Common myeloid progenitor, CD34-positive (primary cell): ENCODE measurements around the gene NECTIN2.

Experiments used
- CTCF ChIA-PET: fragments of 350-600 bp; sonication (Branson Sonifier 250); formaldehyde crosslinking; loops from one replicate; lab custom pipeline; 2021; ENCODE audit warnings: antibody characterized with exemption; lab: Charles Lee
- POLR2A ChIA-PET: fragments of 350-600 bp; sonication (Branson Sonifier 250); formaldehyde crosslinking; loops from one replicate; lab custom pipeline; 2021; ENCODE audit warnings: antibody characterized with exemption; lab: Charles Lee
- DNase-seq, 3 donors: peaks; one replicate each; pipeline versions ENCODE4 v3.0.0 to v3.0.0-alpha.2; 2013
- H3K27ac ChIP-seq, 2 experiments: 1 replicate in 1 of 2; 2 replicates in 1 of 2; pipeline ENCODE4 v1.7.0; 2013; ENCODE audit warnings: inconsistent platforms in 2 of 2, low read length in 2 of 2, mild to moderate bottlenecking in 2 of 2, low read depth in 1 of 2, moderate library complexity in 1 of 2; ENCODE audit not compliant: severe bottlenecking in 2 of 2, insufficient read depth in 1 of 2, poor library complexity in 1 of 2
- H3K27me3 ChIP-seq, 5 experiments: replicated peaks in 2 of 5; 1 replicate in 3 of 5; 2 replicates in 2 of 5; pipeline versions ENCODE4 v1.6.1 to v1.7.0; 2013; ENCODE audit warnings: low read length in 4 of 5, mild to moderate bottlenecking in 2 of 5, moderate library complexity in 2 of 5, inconsistent platforms in 1 of 5; ENCODE audit not compliant: insufficient read depth in 5 of 5, control insufficient read depth in 4 of 5
- H3K36me3 ChIP-seq, 4 experiments: 1 replicate in 2 of 4; 2 replicates in 2 of 4; pipeline versions ENCODE4 v1.6.1 to v1.7.0; 2013; ENCODE audit warnings: low read length in 3 of 4, control low read depth in 1 of 4, mild to moderate bottlenecking in 1 of 4; ENCODE audit not compliant: control insufficient read depth in 4 of 4, insufficient read depth in 4 of 4
- H3K4me1 ChIP-seq, 4 experiments: 1 replicate in 3 of 4; 2 replicates in 1 of 4; pipeline versions ENCODE4 v1.6.1 to v1.7.1; 2013; ENCODE audit warnings: low read length in 3 of 4, mild to moderate bottlenecking in 3 of 4, control low read depth in 1 of 4, inconsistent platforms in 1 of 4, moderate library complexity in 1 of 4; ENCODE audit not compliant: control insufficient read depth in 4 of 4, insufficient read depth in 4 of 4; ENCODE audit errors: control extremely low read depth in 1 of 4
- H3K4me3 ChIP-seq, 7 experiments: 1 replicate in 4 of 7; 2 replicates in 3 of 7; pipeline versions ENCODE4 v1.5.1 to v1.7.0; 2013; ENCODE audit warnings: mild to moderate bottlenecking in 7 of 7, low read length in 6 of 7, moderate library complexity in 6 of 7, inconsistent platforms in 2 of 7, low read depth in 2 of 7, control low read depth in 1 of 7; ENCODE audit not compliant: insufficient read depth in 4 of 7, control insufficient read depth in 1 of 7; ENCODE audit errors: extremely low read depth in 1 of 7
- H3K9me3 ChIP-seq, 5 experiments: 1 replicate in 4 of 5; 2 replicates in 1 of 5; pipeline versions ENCODE4 v1.6.1 to v1.7.1; 2013; ENCODE audit warnings: low read length in 4 of 5, mild to moderate bottlenecking in 2 of 5, inconsistent platforms in 1 of 5, low read depth in 1 of 5, moderate library complexity in 1 of 5; ENCODE audit not compliant: control insufficient read depth in 4 of 5, insufficient read depth in 2 of 5; ENCODE audit errors: control extremely low read depth in 1 of 5
- WGBS: methylation state at CpG from one replicate; pipeline ENCODE4 v1.1.5; 2013; ENCODE audit not compliant: insufficient coverage; 5-methylcytosine and 5-hydroxymethylcytosine counted together

Gene NECTIN2

DNA sequence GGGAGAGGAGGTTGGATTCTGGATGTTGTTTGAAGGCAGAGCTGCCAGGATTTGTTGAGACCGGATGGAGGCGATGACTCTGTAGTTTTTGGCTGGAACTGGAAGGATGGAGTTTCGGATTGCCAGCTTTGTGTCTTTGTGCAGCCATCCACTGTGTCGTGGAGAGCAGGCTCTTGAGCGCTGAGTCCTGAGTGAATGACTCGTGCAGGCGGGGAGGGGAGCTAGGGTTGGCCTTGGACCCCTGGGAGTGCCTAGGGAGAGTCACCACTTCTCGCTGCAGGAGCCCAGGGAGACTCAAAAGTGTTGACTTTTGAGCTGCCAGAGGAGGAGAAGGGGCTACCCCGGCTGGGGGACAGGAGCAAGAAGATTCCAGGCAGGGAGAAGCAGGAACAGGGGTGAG lies 48.8 kb downstream of the NECTIN2 start:
- no peaks in the 10 kb centered on the region for H3K27me3 ChIP-seq
- ChIA-PET POLR2A (no interaction called here), CTCF (interaction anchor here (0.8 to 1.9 kb wide), 6 partner anchors 9 to 94 kb away, joined by 3 to 7 read pairs (median 3); partner anchors contain the start of gene APOE)
- H3K36me3 ChIP-seq, result peaks cover 6 to 62% (median 48%) of the 10 kb centered on the region in 4 experiments
- H3K4me1 ChIP-seq, result peaks cover 8 to 21% (median 19%) of the 10 kb centered on the region in 4 experiments
- WGBS, result 97% methylated on average over 6 of the region's 9 CpGs
- H3K27ac ChIP-seq, result no peak overlapping the region
- DNase-seq, result no peak
- no peaks in the 10 kb centered on the region for H3K9me3 ChIP-seq
- no peak overlapping the region for H3K4me3 ChIP-seq

DNA sequence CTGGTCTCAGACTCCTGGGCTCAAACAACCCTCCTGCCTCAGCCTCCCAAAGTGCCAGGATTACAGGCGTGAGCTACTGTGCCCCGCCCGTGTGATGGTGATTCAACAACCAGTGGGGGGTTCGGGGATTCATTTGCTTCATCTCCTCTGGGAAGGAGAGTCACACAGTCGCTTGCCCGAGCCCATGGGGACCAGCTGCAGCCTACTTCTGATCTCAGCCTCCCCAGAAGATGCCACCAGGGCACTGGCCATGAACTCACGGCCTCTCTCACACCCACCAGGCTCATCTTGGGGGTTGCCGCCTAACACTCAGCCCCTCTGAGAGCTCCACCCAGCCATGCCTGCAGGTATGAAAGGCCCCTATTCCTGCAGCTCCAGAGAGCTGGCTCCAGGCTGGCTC lies 51.7 kb downstream of the NECTIN2 start:
- peaks cover 0 to 2% (median 1%) of the 10 kb centered on the region in 4 experiments for H3K4me1 ChIP-seq
- H3K27me3 ChIP-seq, result no peaks in the 10 kb centered on the region
- H3K4me3 ChIP-seq, result no peak overlapping the region
- peaks cover 10 to 83% (median 63%) of the 10 kb centered on the region in 4 experiments for H3K36me3 ChIP-seq
- no peak overlapping the region for H3K27ac ChIP-seq
- no peak for DNase-seq
- 97% methylated on average over 7 of the region's 8 CpGs for WGBS
- ChIA-PET POLR2A (no interaction called here), CTCF (no interaction called here)
- no peaks in the 10 kb centered on the region for H3K9me3 ChIP-seq

DNA sequence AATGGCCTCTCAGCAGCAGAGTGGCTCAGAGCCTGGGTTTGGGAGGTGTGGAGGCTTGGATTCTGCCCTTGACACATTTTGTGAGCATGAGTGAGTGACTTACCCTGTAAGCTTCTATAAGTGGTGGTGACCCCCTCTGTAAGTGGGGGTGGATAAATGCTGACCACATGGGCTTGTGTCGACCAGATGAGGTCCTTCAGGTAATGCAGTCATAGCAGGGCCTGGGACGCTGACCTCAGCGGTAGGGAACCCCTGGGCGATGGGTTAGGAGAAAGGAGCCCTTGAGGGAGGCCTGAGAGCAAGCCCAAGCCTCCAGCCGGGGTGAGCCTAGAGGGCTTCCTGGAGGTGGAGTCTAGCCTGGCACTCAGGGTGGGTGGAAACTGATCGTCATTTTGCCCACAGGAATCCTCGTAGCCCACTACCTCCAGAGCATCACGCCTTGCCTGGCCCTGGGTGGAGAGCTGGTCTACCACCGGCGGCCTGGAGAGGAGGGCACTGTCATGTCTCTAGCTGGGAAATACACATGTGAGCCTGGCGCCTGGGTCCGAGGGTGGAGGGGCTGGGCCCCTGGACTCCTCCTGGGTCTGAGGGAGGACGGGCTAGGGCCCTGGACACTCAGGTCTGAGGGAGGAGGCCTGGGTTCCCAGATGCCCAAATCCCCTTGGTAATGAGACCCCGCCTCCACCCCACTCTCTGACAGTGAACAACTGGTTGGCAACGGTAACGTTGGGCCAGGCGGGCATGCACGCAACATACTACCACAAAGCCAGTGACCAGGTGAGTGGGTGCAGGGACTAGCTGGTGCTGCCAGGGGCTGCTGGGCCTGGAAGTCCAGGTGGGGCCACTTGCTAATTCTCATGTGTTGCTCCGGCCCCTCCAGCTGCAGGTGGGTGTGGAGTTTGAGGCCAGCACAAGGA lies 54.5 kb downstream of the NECTIN2 start:
- Histone ChIP-seq H3K4me1 (peaks cover 0 to 5% (median 3%) of the 10 kb centered on the region in 4 experiments), H3K9me3 (no peaks in the 10 kb centered on the region), H3K36me3 (peaks cover 10 to 76% (median 45%) of the 10 kb centered on the region in 4 experiments), H3K27me3 (peaks cover 0 to 9% (median 4%) of the 10 kb centered on the region in 5 experiments), H3K27ac (no peak overlapping the region), H3K4me3 (no peak overlapping the region)
- no peak for DNase-seq
- 99% methylated on average over 17 of the region's 19 CpGs for WGBS
- POLR2A ChIA-PET, result interaction anchor here (0.6 kb wide), 1 partner anchor 369 kb away, joined by 3 read pairs; no protein-coding TSS in a partner anchor
- CTCF ChIA-PET, result interaction anchor here (7.9 kb wide), 1 partner anchor 52 kb away, joined by 102 read pairs; the partner anchor contains the start of gene CLPTM1

DNA sequence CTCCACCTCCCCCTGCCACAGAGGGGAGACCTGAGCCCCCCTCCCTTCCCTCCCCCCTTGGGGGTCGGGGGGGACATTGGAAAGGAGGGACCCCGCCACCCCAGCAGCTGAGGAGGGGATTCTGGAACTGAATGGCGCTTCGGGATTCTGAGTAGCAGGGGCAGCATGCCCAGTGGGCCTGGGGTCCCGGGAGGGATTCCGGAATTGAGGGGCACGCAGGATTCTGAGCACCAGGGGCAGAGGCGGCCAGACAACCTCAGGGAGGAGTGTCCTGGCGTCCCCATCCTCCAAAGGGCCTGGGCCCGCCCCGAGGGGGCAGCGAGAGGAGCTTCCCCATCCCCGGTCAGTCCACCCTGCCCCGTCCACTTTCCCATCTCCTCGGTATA lies 57.1 kb downstream of the NECTIN2 start:
- Histone ChIP-seq H3K4me1 (peaks cover 0 to 13% (median 10%) of the 10 kb centered on the region in 4 experiments), H3K4me3 (no peak overlapping the region), H3K27me3 (peaks cover 0 to 23% (median 4%) of the 10 kb centered on the region in 5 experiments), H3K36me3 (peaks cover 5 to 51% (median 23%) of the 10 kb centered on the region in 4 experiments), H3K27ac (no peak overlapping the region), H3K9me3 (no peaks in the 10 kb centered on the region)
- ChIA-PET POLR2A (no interaction called here), CTCF (interaction anchor here (0.9 to 7.9 kb wide), 6 partner anchors 9 to 54 kb away, joined by 3 to 102 read pairs (median 4); partner anchors contain the start of gene CLPTM1)
- DNase-seq, result no peak
- WGBS, result 78% methylated on average over 5 of the region's 15 CpGs

DNA sequence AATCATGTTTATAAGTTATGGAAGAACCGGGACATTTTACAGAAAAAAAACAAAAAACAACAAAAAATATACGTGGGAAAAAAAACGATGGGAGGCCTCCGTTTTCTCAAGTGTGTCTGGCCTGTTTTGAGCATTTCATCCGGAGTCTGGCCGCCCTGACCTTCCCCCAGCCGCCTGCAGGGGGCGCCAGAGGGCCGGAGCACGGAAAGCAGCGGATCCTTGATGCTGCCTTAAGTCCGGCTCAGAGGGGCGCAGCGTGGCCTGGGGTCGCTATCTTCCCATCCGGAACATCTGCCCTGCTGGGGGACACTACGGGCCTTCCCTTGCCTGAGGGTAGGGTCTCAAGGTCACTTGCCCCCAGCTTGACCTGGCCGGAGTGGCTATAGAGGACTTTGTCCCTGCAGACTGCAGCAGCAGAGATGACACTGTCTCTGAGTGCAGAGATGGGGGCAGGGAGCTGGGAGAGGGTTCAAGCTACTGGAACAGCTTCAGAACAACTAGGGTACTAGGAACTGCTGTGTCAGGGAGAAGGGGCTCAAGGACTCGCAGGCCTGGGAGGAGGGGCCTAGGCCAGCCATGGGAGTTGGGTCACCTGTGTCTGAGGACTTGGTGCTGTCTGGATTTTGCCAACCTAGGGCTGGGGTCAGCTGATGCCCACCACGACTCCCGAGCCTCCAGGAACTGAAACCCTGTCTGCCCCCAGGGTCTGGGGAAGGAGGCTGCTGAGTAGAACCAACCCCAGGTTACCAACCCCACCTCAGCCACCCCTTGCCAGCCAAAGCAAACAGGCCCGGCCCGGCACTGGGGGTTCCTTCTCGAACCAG lies 57.7 kb downstream of the NECTIN2 start:
- DNase-seq, result peak; percentile 49 to 73 (median 70)
- Histone ChIP-seq H3K27ac (no peak overlapping the region), H3K36me3 (peaks cover 5 to 49% (median 23%) of the 10 kb centered on the region in 4 experiments)

DNA sequence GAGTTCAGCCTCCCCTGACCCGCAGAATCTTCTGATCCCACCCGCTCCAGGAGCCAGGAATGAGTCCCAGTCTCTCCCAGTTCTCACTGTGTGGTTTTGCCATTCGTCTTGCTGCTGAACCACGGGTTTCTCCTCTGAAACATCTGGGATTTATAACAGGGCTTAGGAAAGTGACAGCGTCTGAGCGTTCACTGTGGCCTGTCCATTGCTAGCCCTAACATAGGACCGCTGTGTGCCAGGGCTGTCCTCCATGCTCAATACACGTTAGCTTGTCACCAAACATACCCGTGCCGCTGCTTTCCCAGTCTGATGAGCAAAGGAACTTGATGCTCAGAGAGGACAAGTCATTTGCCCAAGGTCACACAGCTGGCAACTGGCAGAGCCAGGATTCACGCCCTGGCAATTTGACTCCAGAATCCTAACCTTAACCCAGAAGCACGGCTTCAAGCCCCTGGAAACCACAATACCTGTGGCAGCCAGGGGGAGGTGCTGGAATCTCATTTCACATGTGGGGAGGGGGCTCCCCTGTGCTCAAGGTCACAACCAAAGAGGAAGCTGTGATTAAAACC lies 58.4 kb downstream of the NECTIN2 start:
- 90% methylated on average over 11 of the region's 12 CpGs for WGBS
- ChIA-PET POLR2A (interaction anchor here (0.6 kb wide), 1 partner anchor 33 kb away, joined by 3 read pairs; no protein-coding TSS in a partner anchor), CTCF (interaction anchor here (0.7 to 7.9 kb wide), 11 partner anchors 9 to 161 kb away, joined by 3 to 102 read pairs (median 4); partner anchors contain the start of gene CLPTM1)
- DNase-seq, result peak in 2 of 3 donors; percentile 38 to 40
- H3K27ac ChIP-seq, result no peak overlapping the region
- peaks cover 5 to 47% (median 21%) of the 10 kb centered on the region in 4 experiments for H3K36me3 ChIP-seq
- peaks cover 0 to 13% (median 10%) of the 10 kb centered on the region in 4 experiments for H3K4me1 ChIP-seq
- no peak overlapping the region for H3K4me3 ChIP-seq
- no peaks in the 10 kb centered on the region for H3K9me3 ChIP-seq
- H3K27me3 ChIP-seq, result peaks cover 0 to 23% (median 4%) of the 10 kb centered on the region in 5 experiments

More for the DNA sequence above, 57.7 kb downstream of the NECTIN2 start:
- H3K9me3 ChIP-seq, result no peaks in the 10 kb centered on the region
- no peak overlapping the region for H3K4me3 ChIP-seq
- H3K4me1 ChIP-seq, result peaks cover 0 to 13% (median 10%) of the 10 kb centered on the region in 4 experiments
- WGBS, result 35% methylated on average over 23 of the region's 24 CpGs
- POLR2A ChIA-PET, result no interaction called here
- peaks cover 0 to 23% (median 4%) of the 10 kb centered on the region in 5 experiments for H3K27me3 ChIP-seq
- CTCF ChIA-PET, result interaction anchor here (0.7 to 7.9 kb wide), 11 partner anchors 10 to 161 kb away, joined by 3 to 102 read pairs (median 4); partner anchors contain the start of gene CLPTM1
